Left kidney (tissue), 8 donors: ENCODE data around the gene THAP4. TPM values are rescaled to one million over a fixed set of nuclear protein-coding genes. Genes with fewer than 3 reads are reported as not detected.

Experiments used
- DNase-seq: peaks from one replicate; pipeline ENCODE4 v3.0.0-alpha.2; 2013
- long read RNA-seq, 8 donors: transcript quantifications; one replicate each; lab custom pipeline, GENCODE V29; 2026
- polyA plus RNA-seq: library from polyadenylated mRNA; unstranded; fragments of 120-200 nt; gene quantifications from one replicate; pipeline ENCODE4 v1.2.1, GENCODE V29; 2013; ENCODE audit not compliant: insufficient read length

Gene THAP4, protein sequence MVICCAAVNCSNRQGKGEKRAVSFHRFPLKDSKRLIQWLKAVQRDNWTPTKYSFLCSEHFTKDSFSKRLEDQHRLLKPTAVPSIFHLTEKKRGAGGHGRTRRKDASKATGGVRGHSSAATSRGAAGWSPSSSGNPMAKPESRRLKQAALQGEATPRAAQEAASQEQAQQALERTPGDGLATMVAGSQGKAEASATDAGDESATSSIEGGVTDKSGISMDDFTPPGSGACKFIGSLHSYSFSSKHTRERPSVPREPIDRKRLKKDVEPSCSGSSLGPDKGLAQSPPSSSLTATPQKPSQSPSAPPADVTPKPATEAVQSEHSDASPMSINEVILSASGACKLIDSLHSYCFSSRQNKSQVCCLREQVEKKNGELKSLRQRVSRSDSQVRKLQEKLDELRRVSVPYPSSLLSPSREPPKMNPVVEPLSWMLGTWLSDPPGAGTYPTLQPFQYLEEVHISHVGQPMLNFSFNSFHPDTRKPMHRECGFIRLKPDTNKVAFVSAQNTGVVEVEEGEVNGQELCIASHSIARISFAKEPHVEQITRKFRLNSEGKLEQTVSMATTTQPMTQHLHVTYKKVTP
- polyA plus RNA-seq, result 50.0 TPM
- long read RNA-seq, donor 1, transcript THAP4-202 (5 exons, 785 nt), result major isoform, 6 of 49 reads
- long read RNA-seq, donor 1, partial matches to known transcripts, result 39 of 49 reads
- long read RNA-seq, donor 1, other reads (novel, unspliced or antisense), result 0 of 49 reads
- long read RNA-seq, donor 2, transcript THAP4-204 (6 exons, 2,367 nt), result minor isoform, 6 of 40 reads
- long read RNA-seq, donor 2, transcript THAP4-202 (5 exons, 785 nt), result major isoform, 7 of 40 reads
- long read RNA-seq, donor 2, partial matches to known transcripts, result 26 of 40 reads
- long read RNA-seq, donor 2, other reads (novel, unspliced or antisense), result 0 of 40 reads
- long read RNA-seq, donor 3, transcript THAP4-202 (5 exons, 785 nt), result major isoform, 5 of 26 reads
- long read RNA-seq, donor 3, partial matches to known transcripts, result 15 of 26 reads
- long read RNA-seq, donor 3, other reads (novel, unspliced or antisense), result 0 of 26 reads
- long read RNA-seq, donor 4, partial matches to known transcripts, result 0 of 2 reads
- long read RNA-seq, donor 4, other reads (novel, unspliced or antisense), result 0 of 2 reads
- long read RNA-seq, donor 5, transcript THAP4-202 (5 exons, 785 nt), result major isoform, 19 of 74 reads
- long read RNA-seq, donor 5, transcript THAP4-204 (6 exons, 2,367 nt), result minor isoform, 17 of 74 reads
- long read RNA-seq, donor 5, partial matches to known transcripts, result 23 of 74 reads
- long read RNA-seq, donor 5, other reads (novel, unspliced or antisense), result 11 of 74 reads
- long read RNA-seq, donor 6, transcript THAP4-202 (5 exons, 785 nt), result major isoform, 12 of 43 reads
- long read RNA-seq, donor 6, transcript THAP4-204 (6 exons, 2,367 nt), result minor isoform, 5 of 43 reads
- long read RNA-seq, donor 6, partial matches to known transcripts, result 25 of 43 reads
- long read RNA-seq, donor 6, other reads (novel, unspliced or antisense), result 0 of 43 reads
- long read RNA-seq, donor 7, transcript THAP4-204 (6 exons, 2,367 nt), result major isoform, 17 of 73 reads
- long read RNA-seq, donor 7, transcript THAP4-202 (5 exons, 785 nt), result minor isoform, 14 of 73 reads
- long read RNA-seq, donor 7, partial matches to known transcripts, result 38 of 73 reads
- long read RNA-seq, donor 7, other reads (novel, unspliced or antisense), result 0 of 73 reads
- long read RNA-seq, donor 8, transcript THAP4-204 (6 exons, 2,367 nt), result major isoform, 5 of 9 reads
- long read RNA-seq, donor 8, partial matches to known transcripts, result 0 of 9 reads
- long read RNA-seq, donor 8, other reads (novel, unspliced or antisense), result 0 of 9 reads

DNA sequence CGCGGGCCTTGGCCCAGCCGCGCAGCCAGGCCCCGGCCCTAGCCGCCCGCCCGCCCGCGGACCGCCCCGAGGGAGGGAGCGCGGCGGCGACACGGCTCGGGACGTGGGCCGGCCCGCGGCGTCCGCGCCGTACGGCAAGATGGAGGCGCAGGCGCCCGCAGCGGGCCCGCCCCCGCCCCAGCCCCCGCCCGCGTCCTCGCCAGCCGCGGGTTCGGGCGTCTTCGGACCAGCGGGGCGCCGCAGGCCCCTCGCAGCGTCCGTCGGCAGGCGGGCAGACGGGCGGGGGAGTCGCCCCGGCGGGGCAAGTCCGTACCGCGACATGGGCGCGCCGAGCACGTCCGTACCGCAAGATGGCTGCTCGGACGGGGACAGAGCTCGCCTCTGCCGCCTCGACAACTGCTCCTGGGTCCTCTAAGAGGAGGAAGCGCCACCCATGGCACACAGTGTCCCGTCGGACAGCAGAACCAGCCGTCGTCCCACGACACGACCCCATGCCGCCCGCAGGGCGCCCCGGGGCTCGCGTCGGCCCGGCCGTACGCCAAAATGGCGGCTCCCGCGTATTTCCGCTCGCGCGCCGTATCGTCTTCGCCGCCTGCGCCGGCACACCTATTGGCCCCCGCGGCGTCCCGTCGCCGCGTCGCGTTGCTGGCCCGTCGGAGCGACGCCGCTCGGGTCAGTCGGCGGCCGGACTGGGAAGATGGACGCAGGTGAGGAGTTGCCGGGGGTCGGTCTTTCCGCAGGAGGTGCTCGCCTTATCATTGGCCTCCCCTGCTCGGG, at the start of gene THAP4, which contains the start of gene ATG4B:
Gene THAP4 (minus strand): TSS at position 141 of the 777 bp plus-strand sequence. CDS start 141 bp downstream, outside the sequence.
Gene ATG4B (plus strand): TSS at position 676 of the 777 bp plus-strand sequence. CDS start 22 bp downstream, at position 698.
- DNase-seq, result peak; percentile 86

- no peak for DNase-seq
Observed at GRCh38 chr2:241686324-241686649, 49.3 kb upstream of the THAP4 start.

- DNase-seq, result no peak
Observed at GRCh38 chr2:241680827-241681599, 44.1 kb upstream of the THAP4 start.

DNA sequence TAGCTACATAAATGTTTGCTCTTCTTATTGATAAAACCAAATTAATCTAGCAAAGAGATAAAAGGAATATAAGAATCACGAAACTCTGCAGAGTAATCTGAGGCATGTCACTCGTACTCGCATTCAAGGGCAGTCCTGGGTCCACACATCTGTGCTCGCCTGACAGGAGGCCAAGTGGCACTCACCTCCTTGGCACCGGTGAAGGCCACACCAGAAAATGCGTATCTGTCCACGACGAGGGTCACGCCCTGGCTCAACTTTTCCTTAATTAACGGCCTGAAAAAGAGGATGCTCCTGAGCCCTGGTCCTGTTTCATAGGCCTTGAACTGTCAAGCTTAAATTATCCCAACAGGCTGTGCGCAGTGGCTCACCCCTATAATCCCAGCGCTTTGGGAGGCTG, 43.1 kb upstream of the THAP4 start:
- no peak for DNase-seq

GRCh38 chr2:241678784-241679540, 42.0 kb upstream of the THAP4 start:
- DNase-seq, result no peak

- no peak for DNase-seq
Observed at GRCh38 chr2:241678307-241678706, 41.3 kb upstream of the THAP4 start.

DNA sequence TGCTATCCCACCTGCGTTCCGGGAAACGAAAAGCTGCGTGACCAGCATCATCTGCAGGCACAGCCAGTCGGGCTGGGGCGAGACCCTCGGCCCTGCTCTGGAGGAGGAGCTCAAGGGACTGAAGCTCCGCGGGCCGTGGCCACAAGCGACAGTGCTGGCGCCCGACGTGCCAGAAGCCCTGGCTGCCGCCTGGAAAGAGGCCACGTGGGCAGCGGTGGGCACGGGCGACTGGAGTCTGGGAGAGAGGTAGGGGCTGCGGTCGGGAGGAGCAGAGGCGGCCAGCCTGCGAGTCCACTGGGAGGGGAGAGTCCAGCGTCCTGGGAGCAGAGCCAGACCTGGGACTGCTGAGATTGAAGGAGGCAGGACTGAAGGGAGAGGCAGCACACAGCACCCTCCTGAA, 40.4 kb upstream of the THAP4 start:
- no peak for DNase-seq

DNA sequence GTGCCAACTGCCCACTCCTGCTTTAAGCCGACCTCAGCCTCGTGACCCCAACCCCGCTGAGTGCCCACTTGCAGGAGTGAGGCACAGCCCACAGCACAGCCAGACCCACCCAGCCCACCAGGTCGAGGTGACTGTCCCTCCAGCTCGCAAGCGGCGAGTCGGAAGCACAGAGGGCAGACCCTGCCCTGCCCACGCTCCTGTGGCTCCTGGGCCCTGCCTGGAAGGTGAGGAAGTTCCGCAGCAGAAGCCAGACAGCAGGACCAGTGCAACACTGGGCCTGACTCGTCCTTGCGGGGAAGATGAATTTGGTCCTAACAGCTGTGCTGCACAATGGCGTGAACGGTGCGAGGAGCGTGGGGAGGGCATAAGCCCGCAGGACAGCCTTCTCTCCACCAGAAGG, 39.7 kb upstream of the THAP4 start:
- DNase-seq, result no peak

DNA sequence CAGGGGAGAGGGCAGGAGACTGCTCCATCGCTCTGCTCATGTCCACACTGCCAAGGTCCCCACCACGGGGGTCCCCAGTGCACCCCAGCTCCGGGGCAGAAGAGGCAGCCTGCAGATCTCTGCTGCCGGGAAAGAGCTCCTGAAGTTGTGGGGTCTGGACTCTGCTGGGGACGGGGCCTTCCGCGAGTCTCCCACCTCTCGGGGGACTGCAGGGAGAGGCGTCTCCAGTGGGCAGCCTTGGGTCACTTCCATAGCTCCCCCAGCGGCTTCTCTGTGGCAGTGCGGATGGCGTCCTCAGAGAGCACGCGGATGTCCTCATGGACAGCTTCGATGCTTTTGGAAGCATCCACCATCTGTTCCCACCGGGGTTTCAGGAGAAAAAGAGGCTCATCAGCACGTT, 38.9 kb upstream of the THAP4 start:
- no peak for DNase-seq

- DNase-seq, result no peak
Observed at GRCh38 chr2:241673797-241674725, 37.1 kb upstream of the THAP4 start.

DNA sequence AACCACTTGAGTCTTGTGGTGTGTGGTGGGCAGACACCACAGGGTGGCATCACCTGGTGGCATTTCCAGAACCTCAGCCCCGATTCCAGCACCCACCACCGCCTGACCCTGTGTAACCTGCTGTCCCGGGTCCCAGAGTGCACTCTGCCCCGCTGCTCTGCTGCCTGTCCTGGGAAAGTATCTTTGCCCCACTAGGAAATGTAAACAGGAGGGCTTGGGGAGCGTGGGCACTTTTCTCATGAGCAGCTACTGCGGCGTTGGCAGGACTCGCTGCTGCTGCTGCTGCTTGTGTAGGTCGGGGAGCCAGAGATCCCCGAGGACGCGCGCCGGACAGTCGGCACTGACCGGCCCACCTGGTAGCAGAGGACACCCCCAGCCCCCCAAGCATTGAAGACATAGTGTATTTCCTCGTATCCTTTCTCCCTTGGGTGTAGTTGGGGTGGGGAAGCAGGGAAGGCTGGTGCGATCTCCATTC, 36.3 kb upstream of the THAP4 start:
- DNase-seq, result no peak

DNA sequence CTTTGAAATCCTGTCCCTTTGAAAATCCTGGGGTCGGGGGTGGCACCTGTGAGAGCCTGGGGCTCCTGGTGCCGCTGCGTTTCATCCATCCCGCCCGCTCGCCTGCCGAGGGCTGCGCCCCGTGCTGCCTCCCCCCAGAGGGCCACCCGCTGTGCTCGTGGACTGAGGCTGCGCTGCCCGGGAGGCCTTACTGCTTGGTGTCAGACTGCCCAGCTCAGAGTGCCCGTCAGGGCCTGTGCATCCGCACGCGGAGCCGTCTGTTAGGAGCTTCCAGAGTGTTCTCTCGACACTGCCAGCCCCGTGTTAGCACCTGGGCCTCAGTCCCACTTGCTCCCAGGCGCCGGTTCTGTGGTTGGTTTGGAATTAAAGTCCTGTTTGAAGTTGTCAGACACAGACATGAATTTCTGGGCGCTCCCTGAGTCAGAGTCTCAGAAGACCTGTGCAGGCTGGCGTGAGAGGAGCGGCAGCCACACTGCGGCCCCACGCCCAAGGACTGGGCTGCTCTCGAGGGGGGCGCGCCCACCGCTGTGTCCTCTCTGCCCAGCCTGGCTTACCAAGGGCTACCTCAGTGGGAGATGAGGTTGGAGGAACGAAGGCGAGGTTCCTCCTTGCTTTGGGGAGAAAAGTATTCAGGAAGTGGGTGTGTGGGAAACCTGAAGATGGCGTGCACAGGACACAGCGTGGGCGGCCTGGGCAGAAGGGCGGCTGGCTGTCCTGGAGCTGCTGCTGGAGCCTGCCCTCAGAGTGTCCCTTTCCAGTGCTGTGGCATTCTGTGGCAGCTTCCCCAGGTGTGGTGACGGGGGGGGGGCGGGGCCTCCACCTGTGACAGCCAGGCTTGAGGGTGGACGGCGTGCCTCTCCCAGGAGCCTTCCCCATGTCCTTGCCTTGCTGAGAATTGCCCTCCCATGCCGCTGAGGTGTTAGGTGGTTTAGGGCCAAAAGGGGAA, 35.6 kb upstream of the THAP4 start:
- DNase-seq, result no peak

GRCh38 chr2:241671457-241672240, 34.7 kb upstream of the THAP4 start:
- DNase-seq, result no peak

DNA sequence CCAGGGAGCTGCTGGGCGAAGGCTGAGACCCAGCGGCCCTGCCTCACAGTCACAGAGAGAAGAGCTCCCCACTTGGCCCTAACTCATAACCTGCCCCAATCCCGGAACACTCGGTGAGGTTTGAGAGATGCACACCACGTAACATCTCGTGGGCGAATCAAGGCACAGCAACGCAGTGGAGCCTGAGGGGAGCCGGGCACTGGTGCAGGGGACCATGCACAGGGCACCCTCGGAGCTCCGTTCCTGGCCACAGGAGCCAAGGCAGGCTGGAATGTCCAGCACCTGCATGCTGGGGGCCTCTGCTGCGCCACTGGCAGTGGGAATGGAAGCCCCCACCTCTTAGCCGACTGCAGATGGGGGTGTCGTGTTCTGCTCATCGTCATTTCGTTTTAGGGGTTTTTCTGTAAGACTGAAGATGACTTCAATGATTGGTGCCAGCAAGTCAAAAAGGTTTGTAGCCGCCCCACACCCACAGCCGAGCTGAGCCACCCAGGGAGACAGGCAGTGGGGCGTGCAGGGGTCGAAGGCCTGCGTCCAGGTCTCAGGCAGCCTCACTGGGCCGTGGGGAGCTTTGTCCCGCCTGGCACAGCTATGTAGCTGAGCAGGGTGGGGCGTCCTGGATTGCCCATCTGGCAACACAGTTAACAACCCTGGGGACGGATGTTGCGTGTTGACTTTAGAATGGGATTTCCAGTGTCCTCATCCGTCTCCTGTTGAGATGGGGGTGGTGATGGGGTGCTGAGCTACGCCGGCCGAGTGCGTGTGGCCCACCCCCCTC, 33.6 kb upstream of the THAP4 start:
- DNase-seq, result no peak
